Endothelial cell of umbilical vein (primary cell): ENCODE results near the gene TMEM158. TPM values are rescaled to one million over a fixed set of nuclear protein-coding genes. Genes with fewer than 3 reads are reported as not detected.

Experiments used
- BruUV-seq: library from RNA; stranded (reverse); fragments of 400-500 nt; replicated peaks from 2 replicates; lab custom pipeline; 2021; lab: Mats Ljungman, UMichigan
- CTCF ChIA-PET: fragments of 300-600, 350-600 bp; sonication (Branson Sonifier 250); formaldehyde crosslinking; loops from one replicate; lab custom pipeline; 2021; ENCODE audit warnings: antibody characterized with exemption, inconsistent platforms; lab: Charles Lee
- POLR2A ChIA-PET: fragments of 300-600, 350-600 bp; sonication (Branson Sonifier 250); formaldehyde crosslinking; loops from one replicate; lab custom pipeline; 2021; ENCODE audit warnings: antibody characterized with exemption, inconsistent platforms; lab: Charles Lee
- DNase-seq: peaks from one replicate; pipeline ENCODE4 v3.0.0-alpha.2; 2011; ENCODE audit warnings: low read depth, low spot score
- FAIRE-seq: peaks from 2 replicates; lab custom pipeline; 2011; peaks lifted over from hg19 to GRCh38; lab: Jason Lieb, UNC
- H2AFZ ChIP-seq: 2 replicates; pipeline ENCODE4 v1.6.0; 2012; ENCODE audit warnings: low read depth, low read length, control low read depth, inconsistent platforms
- H3K27ac ChIP-seq: 2 replicates; pipeline ENCODE4 v1.5.1; 2011; ENCODE audit warnings: low read depth, mild to moderate bottlenecking, control low read depth, low read length, moderate library complexity; ENCODE audit not compliant: insufficient read depth
- H3K27me3 ChIP-seq, 2 experiments: 2 replicates each; pipeline versions ENCODE4 v1.6.0 to v1.6.1; 2011; ENCODE audit warnings: low read length in 2 of 2, mixed read lengths in 1 of 2; ENCODE audit not compliant: control insufficient read depth in 2 of 2, insufficient read depth in 2 of 2
- H3K36me3 ChIP-seq, 2 experiments: 2 replicates in 1 of 2; 3 replicates in 1 of 2; pipeline ENCODE4 v1.5.1; 2011; ENCODE audit warnings: low read length in 2 of 2, mild to moderate bottlenecking in 1 of 2, moderate library complexity in 1 of 2; ENCODE audit not compliant: control insufficient read depth in 2 of 2, insufficient read depth in 2 of 2; ENCODE audit errors: extremely low read depth in 1 of 2
- H3K4me1 ChIP-seq: 3 replicates; pipeline ENCODE4 v1.5.1; 2011; ENCODE audit warnings: mild to moderate bottlenecking, low read length; ENCODE audit not compliant: control insufficient read depth, insufficient read depth; ENCODE audit errors: extremely low read depth
- H3K4me2 ChIP-seq: 2 replicates; pipeline ENCODE4 v1.6.1; 2011; ENCODE audit warnings: low read length, control low read depth, mixed read lengths; ENCODE audit not compliant: insufficient read depth
- H3K4me3 ChIP-seq, 3 experiments: fragments of 200-600 bp in 1 of 3; sonication (generic), shearing (Covaris generic) in 1 of 3; replicated peaks in 1 of 3; 2 replicates each; pipeline ENCODE4 v1.5.1; 2011 to 2016; ENCODE audit warnings: control low read depth in 3 of 3, low read length in 3 of 3, mild to moderate bottlenecking in 2 of 3, inconsistent platforms in 1 of 3, low read depth in 1 of 3, moderate library complexity in 1 of 3; ENCODE audit not compliant: insufficient read depth in 1 of 3
- H3K79me2 ChIP-seq: 2 replicates; pipeline ENCODE4 v1.6.0; 2012; ENCODE audit warnings: low read length, inconsistent platforms; ENCODE audit not compliant: control insufficient read depth, insufficient read depth
- H3K9ac ChIP-seq: replicated peaks from 2 replicates; pipeline ENCODE3; 2011; ENCODE audit warnings: low read length, control low read depth; ENCODE audit not compliant: insufficient read depth; ENCODE audit errors: extremely low read depth
- H3K9me1 ChIP-seq: replicated peaks from 3 replicates; pipeline ENCODE4 v1.6.0; 2011; ENCODE audit warnings: mild to moderate bottlenecking, low read length; ENCODE audit not compliant: control insufficient read depth, insufficient read depth; ENCODE audit errors: extremely low read depth
- H3K9me3 ChIP-seq: replicated peaks from 2 replicates; pipeline ENCODE4 v1.5.1; 2012; ENCODE audit warnings: low read length, inconsistent platforms; ENCODE audit not compliant: control insufficient read depth, insufficient read depth
- H4K20me1 ChIP-seq: replicated peaks from 2 replicates; pipeline ENCODE3; 2011; ENCODE audit warnings: mild to moderate bottlenecking, low read length; ENCODE audit not compliant: control insufficient read depth, insufficient read depth; ENCODE audit errors: extremely low read depth
- EZH2 ChIP-seq: IDR thresholded peaks from 2 replicates; pipeline ENCODE4 v1.6.1; 2012; ENCODE audit warnings: borderline replicate concordance, low read depth, mild to moderate bottlenecking, moderate library complexity, low read length, inconsistent platforms; ENCODE audit not compliant: severe bottlenecking
- FOS ChIP-seq: IDR thresholded peaks from 2 replicates; pipeline ENCODE4 v1.6.1; 2011; ENCODE audit warnings: mild to moderate bottlenecking, low read length, moderate library complexity, borderline replicate concordance; ENCODE audit not compliant: insufficient read depth
- JUN ChIP-seq: IDR thresholded peaks from 2 replicates; pipeline ENCODE4 v1.6.1; 2011; ENCODE audit warnings: borderline replicate concordance, low read depth; ENCODE audit not compliant: insufficient read length, insufficient read depth
- MYC ChIP-seq: IDR thresholded peaks from one replicate; pipeline ENCODE4 v1.6.1; 2011; ENCODE audit warnings: mild to moderate bottlenecking, low read depth, low read length
- POLR2AphosphoS5 ChIP-seq: IDR thresholded peaks from 2 replicates; pipeline ENCODE4 v1.6.1; 2012; ENCODE audit warnings: low read depth, mild to moderate bottlenecking, control low read depth, low read length, moderate library complexity; ENCODE audit not compliant: insufficient read depth
- dilution Hi-C: fragments of 300-500 bp; cut with MboI; formaldehyde crosslinking; loops from one replicate; pipeline ENCODE4 v1.15.0; 2019; ENCODE audit warnings: low sequenced_read_pairs; ENCODE audit not compliant: extremely low pct_ligation_motif_present
- intact Hi-C: fragments of 100-400 bp; cut with micrococcal nuclease; formaldehyde crosslinking; loops from one replicate; pipeline ENCODE4 v1.10.0; 2022
- polyA plus RNA-seq, 4 experiments: library from polyadenylated mRNA; depleted of rRNA in 3 of 4; stranded (reverse) in 3 of 4; unstranded in 1 of 4; fragments of >200 nt; gene quantifications; 2 replicates each; pipeline versions ENCODE4 v1.2.1 to v1.2.3, GENCODE V29; 2011 to 2012; ENCODE audit warnings: missing spikeins in 1 of 4
- total RNA-seq: library from RNA; stranded (reverse); gene quantifications from 2 replicates; pipeline ENCODE4 v1.2.3, GENCODE V29; 2021
- TF ChIP-seq, protein P1 (sequence below): IDR thresholded peaks from 2 replicates; pipeline ENCODE4 v1.6.1; 2011; ENCODE audit not compliant: insufficient read depth, insufficient read length

The TMEM158 gene
- total and polyA plus RNA-seq, 2 donors (not counting 3 experiments of a cell fraction or from before 2014, with no cell fraction given): 0.15 to 0.42 TPM

DNA sequence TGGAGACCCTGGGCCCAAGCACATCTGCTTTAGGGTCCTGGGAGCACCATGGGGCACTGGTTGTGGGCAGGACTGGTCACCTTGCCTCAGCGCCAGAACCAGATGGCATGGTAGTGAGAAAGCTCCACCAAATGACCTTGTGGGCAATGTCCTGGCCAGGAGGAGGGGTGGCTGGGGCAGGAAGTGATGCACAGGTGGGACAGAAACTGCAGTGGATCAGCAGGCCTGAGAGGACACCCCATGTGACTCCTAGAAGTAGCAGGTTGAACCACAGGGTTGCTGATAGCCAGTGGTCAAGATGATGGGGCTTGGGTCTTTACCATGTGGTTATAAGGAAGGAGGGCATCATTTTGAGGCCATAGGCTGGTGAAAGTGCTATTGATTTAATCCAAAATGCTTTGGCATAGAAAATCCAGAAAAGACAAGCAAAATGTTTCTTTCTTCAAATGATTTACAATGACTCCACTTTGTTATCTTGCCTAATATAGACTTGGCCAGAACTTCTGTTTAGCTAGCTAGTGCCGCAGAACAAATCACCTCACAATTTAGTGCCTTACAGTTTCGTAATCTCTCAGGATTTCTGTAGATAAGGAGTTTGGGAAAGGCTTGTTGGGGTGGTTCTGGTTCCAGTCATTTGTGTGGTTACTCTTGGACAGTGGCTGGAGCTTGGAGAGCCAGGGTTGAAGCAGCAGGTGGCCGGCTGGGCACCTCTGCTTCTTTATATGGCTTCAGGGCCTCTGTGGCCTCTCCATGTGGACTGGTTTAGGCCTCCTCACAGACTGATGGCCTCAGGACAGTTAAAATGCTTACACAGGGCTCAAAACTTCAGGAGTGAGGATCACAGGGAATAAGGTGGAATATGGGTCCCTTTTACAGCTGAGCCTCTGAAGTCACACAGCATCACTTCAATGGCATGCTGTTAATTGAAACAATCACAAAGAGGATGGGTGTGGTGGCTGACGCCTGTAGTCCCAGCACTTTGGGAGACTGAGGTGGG is 27.5 kb downstream of the TMEM158 start:
- Histone ChIP-seq H2AFZ (no peak overlapping the region), H3K4me1 (peaks cover 4% of the 10 kb centered on the region), H3K79me2 (no peaks in the 10 kb centered on the region), H3K27me3 (peaks cover 2 to 6% of the 10 kb centered on the region in 2 experiments), H3K9ac (no peak overlapping the region), H3K27ac (no peak overlapping the region), H3K4me2 (no peak overlapping the region), H3K36me3 (no peaks in the 10 kb centered on the region), H3K9me1 (no peaks in the 10 kb centered on the region), H4K20me1 (no peaks in the 10 kb centered on the region), H3K4me3 (no peak overlapping the region), H3K9me3 (no peaks in the 10 kb centered on the region)
- TF ChIP-seq POLR2AphosphoS5: no peak
- no peak for TF ChIP-seq EZH2
- TF ChIP-seq JUN: no peak
- no peak for TF ChIP-seq FOS
- no peak for TF ChIP-seq MYC
- TF ChIP-seq, protein P1, sequence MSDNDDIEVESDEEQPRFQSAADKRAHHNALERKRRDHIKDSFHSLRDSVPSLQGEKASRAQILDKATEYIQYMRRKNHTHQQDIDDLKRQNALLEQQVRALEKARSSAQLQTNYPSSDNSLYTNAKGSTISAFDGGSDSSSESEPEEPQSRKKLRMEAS: no peak
- no TSS peak for BruUV-seq
- DNase-seq (no peak), FAIRE-seq (no peak)
- intact Hi-C loops: no loop called here
- CTCF ChIA-PET: interaction anchor here (1.2 to 4.6 kb wide), 2 partner anchors 10 to 12 kb away, joined by 4 to 17 read pairs; no protein-coding TSS in a partner anchor
- POLR2A ChIA-PET: no interaction called here
- dilution Hi-C loops: no loop called here
